Measurements from ENCODE around the gene CDH5.
A peak's percentile ranks its signal among the peaks of the same experiment; 100 is the strongest.
"Not testable (repeated sequence)": the region's sequence is repeated elsewhere in the genome, so short reads cannot be mapped to it uniquely, and the experiment has no call there.

The CDH5 gene, protein sequence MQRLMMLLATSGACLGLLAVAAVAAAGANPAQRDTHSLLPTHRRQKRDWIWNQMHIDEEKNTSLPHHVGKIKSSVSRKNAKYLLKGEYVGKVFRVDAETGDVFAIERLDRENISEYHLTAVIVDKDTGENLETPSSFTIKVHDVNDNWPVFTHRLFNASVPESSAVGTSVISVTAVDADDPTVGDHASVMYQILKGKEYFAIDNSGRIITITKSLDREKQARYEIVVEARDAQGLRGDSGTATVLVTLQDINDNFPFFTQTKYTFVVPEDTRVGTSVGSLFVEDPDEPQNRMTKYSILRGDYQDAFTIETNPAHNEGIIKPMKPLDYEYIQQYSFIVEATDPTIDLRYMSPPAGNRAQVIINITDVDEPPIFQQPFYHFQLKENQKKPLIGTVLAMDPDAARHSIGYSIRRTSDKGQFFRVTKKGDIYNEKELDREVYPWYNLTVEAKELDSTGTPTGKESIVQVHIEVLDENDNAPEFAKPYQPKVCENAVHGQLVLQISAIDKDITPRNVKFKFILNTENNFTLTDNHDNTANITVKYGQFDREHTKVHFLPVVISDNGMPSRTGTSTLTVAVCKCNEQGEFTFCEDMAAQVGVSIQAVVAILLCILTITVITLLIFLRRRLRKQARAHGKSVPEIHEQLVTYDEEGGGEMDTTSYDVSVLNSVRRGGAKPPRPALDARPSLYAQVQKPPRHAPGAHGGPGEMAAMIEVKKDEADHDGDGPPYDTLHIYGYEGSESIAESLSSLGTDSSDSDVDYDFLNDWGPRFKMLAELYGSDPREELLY

DNA sequence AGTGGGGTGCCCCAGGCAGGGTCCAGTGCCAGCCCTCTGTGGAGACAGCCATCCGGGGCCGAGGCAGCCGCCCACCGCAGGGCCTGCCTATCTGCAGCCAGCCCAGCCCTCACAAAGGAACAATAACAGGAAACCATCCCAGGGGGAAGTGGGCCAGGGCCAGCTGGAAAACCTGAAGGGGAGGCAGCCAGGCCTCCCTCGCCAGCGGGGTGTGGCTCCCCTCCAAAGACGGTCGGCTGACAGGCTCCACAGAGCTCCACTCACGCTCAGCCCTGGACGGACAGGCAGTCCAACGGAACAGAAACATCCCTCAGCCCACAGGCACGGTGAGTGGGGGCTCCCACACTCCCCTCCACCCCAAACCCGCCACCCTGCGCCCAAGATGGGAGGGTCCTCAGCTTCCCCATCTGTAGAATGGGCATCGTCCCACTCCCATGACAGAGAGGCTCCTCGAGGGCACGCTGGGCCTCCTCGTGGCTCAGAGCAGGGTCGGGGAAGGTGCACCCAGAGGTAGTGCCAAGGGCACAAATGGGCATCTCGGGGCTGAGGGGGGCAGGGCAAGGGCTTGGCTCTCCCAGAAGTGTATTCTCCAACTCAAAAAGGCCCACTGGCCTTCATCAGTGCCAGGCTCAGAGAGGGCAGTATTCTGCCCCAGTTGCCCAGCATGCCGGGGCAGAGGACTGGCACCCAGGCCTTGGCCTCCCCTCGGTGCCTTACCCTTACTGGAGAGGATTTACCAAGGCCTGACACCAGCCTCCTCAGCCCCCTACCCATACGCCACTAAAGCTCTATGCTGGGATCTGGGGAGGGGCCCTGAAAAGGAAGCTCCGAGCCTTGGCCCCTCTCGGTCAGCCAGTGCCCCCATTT lies at the start of gene CDH5:
CDH5 (plus strand) TSS at position 259 of the 867 bp plus-strand sequence. CDS start 12,647 bp downstream, outside the sequence.
- DNase-seq = no peak

DNA sequence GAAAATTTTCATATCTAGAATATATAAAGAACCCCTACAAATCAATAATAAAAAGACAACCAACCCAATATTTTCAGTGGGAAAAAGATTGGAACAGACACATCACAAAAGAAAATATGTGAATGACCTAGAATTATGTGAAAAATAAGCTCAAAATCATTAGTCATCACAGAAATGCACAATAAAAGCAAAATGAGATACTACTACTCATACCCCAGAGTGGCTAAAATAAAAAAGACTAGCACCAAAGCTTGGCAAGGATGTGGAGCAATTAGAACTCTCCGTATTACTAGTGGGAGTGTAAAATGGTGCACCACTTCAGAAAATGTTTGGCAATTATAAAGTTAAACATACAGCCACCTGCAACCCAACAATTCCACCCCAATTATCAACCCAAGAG lies 48.0 kb upstream of the CDH5 start:
- no peak for DNase-seq

DNA sequence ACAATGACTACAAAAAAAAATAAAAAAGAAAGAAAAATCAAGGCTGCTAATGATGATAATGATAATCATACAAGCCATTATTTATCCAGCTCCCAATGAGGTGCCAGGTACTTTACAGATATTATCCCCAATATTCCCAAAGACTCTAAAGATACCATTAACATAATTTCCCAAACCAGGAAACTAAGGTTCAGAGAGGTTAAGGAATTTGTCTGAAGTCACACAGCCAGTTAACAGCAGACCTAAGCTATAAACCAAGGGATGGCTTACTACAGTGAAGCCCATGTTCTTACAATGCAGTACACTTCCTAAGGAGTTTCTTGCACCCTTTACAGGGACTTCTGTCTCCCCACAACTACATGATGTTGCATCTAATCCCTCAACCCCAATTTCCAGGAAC lies 45.7 kb upstream of the CDH5 start:
- no peak for DNase-seq

DNA sequence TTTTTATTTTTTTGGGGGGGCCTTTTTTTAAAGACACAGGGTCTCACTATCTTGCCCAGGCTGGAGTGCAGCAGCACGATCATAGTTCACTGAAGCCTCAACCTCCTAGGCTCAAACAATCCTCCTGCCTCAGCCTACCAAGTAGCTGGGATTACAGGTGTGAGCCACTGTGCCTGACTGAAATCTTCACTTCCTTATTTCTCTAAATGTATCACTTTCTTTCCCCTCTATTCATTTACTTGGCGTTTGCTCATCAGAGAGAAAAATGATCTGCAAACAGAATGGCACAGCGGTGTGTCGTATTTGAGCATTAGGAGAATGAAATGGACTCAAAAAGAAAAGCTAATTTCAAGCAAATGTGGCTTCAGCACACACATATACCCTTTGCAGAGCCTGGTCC lies 44.3 kb upstream of the CDH5 start:
- no peak for DNase-seq

DNA sequence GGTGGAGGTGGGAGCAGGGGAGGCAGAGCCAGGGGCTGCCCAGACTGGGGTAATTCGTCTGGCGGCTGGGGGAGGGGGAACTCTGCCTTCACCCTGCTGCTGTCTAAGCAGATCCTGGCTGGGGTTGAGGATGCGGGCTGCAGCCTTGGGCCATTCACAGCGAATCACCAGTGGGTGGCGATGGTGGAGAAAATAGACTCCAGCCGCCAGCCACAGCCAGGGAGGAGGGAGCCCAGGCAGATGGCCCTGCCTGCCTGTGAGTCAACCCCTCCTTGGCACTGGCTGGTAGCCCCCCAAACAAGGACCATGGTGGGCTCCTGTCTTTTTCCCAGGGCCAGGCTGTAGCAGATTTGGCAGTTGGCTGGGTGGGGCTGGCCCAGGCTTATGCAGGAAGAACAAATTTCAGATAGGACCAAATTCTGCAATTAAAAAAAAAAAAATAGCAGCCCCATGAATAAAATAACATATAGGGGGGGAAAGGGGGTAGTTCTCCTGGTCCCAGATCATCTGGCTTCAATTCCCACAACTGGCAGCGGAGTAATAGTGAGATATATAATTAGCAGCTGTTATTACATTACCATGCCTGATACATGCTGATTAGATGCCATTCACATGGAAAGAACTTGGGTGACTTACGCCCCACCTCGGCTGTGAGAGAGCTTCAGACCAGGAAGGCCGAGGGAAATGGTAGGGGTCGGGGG lies 41.5 kb upstream of the CDH5 start:
- DNase-seq = no peak

DNA sequence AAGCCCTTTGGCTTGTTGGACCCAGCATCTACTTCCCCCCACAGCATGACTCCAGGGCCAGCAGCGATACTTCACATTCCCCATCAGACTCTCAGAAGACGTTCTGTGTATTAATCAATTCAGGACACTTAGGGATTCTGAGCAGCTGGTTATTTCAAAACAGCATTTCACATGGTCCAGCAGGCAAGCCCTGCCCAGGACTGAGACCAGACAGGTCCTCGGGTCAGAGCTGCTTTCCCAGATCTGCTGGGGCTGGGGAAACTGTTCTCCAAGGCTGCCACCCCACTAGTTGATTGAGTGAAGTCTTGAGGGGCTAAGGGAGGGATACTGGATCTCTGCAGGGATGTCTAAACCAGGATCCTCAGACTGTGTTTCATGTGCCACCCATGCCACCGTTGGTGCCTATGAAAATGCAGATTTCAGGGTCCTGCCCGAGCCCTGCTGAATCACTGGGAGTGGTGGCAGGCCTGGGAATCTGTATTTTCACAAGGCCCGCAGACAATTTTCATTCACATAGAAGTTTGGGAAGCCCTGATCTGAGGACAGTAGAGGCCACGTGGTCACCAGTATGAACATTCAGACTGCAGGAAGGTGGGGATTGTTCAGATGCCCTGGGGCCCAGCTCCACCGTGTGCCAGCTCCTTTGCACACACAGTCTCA lies 40.6 kb upstream of the CDH5 start:
- no peak for DNase-seq

DNA sequence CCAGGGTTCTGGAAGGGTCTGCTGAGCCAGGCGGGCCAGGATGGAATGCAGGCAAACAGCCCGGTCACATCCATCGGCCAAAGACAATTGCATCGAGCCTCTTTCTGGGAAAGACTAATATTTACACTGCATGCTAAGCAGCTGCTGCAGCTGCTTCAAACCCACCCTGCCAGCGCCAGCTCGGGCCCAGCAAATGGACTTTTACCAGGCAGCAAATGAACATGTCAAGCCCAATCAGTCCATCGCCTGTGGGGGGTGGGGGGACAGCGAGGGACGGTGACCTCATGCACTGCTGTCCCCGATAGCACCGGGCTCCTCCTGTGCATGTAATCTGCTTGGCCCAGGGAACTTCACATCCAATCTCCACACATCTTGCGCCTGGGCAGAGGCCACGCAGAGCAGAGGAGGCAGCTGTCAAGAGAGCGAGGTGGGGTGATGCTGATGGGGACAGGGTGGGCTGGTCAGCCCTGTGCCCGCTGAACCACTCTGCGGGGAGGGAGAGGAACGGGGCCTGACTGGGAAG lies 39.4 kb upstream of the CDH5 start:
- no peak for DNase-seq

DNA sequence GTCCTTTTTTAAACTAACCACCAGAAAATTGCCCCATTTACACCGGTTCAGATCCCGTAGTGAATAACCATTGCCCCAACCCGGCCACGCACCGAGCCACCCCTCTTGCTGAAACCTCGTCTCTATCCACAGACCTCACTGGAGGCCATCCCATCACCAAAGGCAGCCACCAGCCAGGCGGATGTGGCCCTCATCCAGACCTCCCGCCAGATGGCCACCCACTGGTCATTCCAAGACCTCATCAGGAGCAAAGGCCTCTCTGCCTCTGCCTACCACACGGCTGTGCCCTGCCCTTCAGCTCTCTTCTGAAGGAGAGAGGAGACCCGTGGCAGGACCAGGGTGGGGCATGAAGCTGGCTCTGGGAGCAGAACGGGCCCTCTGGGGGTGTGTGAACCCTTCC lies 38.2 kb upstream of the CDH5 start:
- DNase-seq = no peak

DNA sequence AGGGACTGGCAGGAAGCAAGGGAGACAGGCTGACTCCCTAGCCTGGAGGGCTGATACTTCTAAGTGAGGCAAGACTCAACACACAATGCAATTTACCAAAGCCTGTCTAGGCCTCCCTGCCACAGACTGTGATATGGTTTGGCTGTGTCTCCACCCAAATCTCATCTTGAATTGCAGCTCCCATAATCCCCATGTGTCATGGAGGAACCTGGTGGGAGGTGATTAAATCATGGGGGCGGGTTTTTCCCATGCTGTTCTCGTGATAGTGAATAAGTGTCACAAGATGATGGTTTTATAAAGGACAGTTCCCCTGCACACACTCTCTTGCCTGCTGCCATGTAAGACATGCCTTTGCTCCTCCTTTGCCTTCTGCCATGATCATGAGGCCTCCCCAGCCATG lies 35.0 kb upstream of the CDH5 start:
- not testable (repeated sequence) for DNase-seq

DNA sequence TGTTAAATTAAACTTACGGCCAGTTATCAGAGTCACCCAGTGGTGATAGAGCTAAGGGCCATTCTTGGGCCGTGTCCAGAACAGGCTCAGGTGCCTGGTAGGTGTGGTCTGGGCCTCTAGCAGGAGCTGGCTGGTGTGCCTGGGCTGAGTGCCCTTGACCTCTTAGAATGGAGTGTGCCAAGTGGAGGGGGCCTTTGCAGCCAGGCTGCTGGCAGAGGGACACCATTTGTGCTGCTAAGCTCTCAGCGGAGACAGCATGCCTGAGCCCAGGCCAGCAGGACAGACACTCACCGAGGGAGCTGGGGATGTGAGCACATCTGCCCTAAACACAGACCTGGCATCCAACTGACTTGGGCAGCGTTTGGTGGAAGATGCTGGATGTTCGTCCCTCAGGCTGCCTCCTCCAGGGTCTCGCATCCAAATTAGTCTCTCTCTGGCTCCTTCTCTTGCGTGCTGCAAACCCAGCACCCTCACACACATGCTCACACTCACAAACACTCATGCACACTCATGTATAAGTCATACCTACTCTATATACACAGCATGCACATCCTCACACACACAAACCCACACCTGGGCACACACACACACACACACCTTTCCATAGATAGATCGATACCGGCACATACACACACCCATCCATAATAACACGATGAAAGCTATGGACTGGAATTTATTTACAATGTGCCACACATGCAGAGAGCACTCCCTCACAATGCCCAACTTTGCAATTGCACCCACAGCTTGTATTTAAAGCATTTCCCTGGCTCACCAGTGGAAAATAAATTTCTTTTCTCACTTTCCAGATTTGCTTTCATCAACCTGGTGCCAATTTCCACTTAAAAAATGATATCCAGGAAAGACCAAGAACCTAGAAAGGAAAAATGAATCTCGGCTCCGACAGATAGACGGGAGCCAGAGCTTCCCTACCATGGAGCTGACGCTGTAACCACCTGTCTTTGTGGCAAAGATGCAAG lies 33.6 kb upstream of the CDH5 start:
- DNase-seq = no peak

DNA sequence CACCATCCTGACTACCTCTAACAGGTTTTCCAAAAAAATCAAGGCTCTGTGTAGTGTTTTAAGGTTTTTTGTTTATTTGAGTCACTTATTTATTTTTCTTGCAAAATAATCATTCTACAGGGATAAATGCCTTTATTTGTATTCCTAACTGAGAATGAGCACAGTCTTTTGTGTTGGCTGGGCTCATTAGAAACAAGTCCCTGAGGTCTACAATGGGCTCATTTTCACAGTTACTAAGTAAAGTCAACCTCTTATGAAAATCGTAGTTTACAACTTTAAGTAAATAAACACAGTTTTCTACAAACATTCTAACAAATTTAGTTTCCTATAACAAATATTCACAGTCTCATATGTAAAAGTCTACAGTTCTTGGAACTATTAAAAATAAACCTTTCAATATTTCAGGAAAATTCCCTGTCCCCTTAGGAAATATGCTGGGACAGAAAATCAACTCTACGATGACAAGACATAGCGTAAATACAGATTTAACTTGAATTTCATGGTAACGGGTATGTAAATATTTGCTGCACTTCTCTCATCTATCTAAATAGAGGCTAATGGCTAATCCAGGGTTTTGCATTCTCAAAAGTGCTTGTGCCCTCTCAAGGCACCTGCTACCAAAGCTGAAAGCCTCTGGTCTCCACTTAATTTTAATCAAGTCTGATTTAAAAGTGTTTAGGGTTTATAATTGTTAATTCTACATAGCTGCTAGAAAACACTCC lies 31.5 kb upstream of the CDH5 start:
- no peak for DNase-seq

DNA sequence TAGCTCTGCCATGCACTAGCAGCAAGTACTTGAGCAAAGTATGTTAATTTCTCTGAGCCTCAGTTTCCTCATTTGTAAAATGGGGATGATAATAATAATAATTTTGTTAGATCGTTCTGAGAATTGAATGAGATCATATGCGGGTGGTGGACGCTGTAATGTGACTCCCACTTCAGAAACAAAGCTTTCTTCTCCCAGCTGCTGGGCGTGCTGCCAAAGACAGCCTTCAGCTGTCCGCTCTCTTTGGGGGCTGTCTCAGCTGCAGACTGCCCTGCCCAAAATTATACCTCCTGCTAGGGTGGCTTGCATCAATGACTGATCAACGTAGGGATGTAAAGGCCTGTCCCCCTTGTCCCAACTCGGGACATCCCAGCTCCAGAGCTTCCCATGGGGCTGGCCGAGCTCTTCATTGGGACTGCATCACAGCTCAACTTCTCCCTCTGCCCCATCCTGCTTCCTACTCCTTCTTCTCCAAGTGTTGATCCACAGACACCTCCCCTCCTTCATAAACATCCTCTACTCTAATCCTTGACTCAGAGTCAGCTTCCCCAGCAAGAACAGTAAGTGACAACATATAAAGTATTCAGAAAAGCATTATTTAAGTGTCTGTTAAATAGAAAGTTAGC lies 30.7 kb upstream of the CDH5 start:
- DNase-seq = peak; percentile 58

DNA sequence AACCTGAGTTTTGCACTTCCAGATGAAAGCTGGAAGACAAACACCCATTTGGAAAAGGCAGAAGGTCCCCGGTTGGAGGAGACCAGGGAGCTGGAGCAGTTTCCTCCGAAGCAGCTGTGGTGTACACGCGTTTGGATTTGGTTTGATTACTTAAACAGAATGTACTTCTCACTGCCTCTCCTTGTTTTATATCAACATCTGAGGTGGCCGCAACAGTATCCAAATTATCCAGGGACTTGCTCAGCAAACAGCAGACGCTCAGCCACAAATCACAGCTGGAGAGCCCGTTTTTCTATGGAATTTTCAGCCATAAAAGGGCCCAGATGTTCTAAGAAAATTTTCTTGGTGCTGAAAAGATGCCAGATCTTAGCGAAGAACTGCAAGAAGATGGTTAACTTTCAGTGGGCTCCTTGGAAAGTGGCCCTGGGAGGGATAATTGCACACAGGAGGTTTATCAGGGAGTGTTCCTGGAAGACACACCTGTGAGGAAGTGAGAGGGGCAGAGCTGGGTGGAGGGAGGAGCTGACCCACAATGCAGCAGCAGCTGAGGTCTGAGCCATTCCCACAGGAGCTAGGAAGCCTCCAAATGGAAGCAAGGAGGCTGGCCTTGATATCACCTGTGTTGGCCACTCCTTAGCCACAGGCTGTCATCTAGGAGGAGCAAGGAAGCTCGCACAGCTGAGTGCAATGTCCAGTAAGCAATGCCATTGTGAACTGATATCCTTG lies 28.9 kb upstream of the CDH5 start:
- DNase-seq = no peak

DNA sequence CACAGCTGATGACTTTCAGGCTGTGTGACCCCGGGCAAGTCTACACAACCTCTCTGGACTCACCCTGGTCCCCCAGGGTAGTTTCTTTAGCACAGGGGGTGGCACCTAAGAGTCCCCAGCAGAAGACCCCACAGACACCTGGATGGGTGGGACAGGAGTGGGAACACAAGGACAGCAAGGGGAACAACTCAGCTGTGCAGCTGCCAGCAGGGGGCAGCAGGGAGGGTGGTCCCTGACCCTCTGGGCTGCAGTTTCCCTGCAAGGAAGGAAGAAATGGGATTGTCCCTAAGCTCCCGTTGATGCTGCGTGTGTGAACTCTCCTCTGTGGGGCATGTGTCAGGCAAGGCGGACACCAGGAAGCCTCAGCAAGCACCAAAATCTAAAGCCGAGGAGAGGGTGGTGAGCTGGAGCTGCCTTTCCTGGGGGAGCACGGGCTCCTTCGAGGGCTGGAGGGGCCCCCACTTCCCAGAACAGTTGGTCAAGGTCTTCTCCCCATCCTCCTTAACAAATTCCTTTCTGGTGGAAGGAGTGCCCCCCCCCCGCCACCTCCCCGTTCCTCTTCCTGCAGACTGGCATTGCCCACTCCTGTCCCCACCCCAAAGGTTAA lies 24.1 kb upstream of the CDH5 start:
- peak; percentile 15 for DNase-seq

DNA sequence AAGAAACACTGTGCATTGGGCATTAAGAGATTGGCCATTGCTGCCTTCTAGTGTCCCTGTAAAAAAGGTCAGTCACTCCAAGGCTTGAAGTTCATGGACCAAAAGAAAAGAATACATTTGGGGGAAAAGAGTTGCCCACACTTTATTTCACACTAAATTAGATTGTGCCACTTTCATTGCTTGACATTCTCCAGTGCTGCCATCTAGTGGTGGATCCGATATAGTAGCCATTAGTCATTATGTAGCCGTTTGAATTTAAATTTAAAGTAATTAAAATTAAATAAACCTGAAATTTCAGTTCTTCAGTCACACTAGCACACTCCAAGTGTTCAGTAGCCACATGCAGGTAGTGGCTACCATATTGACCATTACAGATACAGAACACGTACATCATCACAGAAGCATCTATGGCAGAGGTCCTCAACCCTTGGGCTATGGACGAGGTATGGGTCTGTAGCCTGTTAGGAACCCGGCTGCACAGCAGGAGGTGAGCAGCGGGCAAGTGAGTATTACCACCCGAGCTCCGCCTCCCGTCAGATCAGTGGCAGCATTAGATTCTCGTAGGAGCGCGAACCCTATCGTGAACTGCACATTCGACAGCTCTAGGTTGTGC lies 21.9 kb upstream of the CDH5 start:
- DNase-seq = no peak

DNA sequence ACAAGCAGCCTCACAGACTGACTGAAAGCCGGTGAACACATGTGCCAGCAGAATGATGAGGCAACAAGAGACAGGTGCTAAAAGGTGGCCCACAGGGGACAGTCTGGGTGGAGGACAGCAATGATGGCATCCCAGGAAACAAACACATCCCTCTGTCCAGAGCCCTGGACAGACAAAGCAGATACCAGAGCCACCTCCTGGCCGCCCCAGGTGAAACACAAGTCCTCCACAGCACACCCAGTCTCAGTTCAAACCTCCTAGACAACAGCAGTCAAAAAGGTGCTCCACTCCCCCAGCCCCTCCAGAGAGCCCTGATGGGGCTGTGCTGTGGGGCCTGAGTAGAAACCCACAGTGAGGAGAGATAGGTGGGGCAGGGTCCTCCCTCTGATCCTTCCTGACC lies 20.3 kb upstream of the CDH5 start:
- DNase-seq = no peak

DNA sequence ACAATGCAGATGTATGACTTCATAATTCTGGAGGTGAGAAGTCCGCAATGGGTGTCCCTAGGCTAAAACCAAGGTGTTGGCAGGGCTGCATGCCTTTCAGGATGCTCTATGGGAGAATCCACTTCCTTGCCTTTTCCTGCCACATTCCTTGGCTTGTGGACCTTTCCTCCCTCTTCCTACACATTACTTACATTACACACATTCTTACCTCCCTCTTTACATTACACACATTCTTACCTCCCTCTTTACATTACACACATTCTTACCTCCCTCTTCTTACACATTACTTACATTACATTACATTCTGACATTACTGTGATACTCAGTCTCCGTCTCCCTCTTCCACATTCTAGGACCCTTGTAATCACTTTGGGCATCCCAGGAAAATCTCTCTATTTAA lies 14.2 kb upstream of the CDH5 start:
- no peak for DNase-seq

DNA sequence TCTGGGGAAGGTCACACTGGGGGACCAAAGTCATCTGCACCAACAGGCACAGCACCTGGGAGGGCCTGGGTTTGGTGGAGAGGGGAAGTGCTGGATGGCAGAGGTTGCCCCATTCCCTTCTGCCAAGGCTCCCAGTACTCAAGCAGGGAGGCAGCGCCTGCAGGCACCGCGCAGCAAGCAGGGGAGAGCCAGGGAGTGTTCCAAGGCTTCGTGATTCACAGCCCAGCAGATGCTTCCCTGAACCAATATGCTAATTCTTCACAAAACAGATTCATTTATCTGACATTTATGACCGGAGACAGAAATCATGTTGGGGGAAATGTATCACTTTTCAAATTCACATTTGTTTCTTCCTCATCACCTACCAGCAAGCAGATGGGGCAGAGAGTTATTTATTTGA lies 13.4 kb upstream of the CDH5 start:
- no peak for DNase-seq
